HepG2 (cell line): ENCODE results near the gene KCNMA1. TPM values are rescaled to one million over a fixed set of nuclear protein-coding genes. Genes with fewer than 3 reads are reported as not detected.

ENCODE experiments used
- ATAC-seq: fragments of 200-7000 bp; cut with Tn5 transposase; 3 replicates; pipeline ENCODE4 v1.9.1; 2020; ENCODE audit warnings: mild to moderate bottlenecking, moderate library complexity
- BruUV-seq: library from RNA; stranded (reverse); fragments of 400-500 nt; replicated peaks from 2 replicates; lab custom pipeline; 2021; lab: Mats Ljungman, UMichigan
- CTCF ChIA-PET: fragments of 300-600 bp; formaldehyde crosslinking; extraction: SDS; loops from one replicate; lab custom pipeline; 2021; ENCODE audit warnings: low total read pairs, inconsistent platforms, low intra/inter-chr PET ratio; lab: Yijun Ruan, JAX
- POLR2A ChIA-PET: fragments of 350-600 bp; sonication (Branson Sonifier 250); formaldehyde crosslinking; loops from one replicate; lab custom pipeline; 2020; ENCODE audit warnings: antibody characterized with exemption, inconsistent platforms; lab: Yijun Ruan, JAX
- DNase-seq: peaks from one replicate; pipeline ENCODE4 v3.0.0-alpha.2; 2015; ENCODE audit warnings: low spot score
- FAIRE-seq: peaks from 3 replicates; lab custom pipeline; 2011; peaks lifted over from hg19 to GRCh38; lab: Jason Lieb, UNC
- H2AFZ ChIP-seq: one replicate; pipeline ENCODE4 v1.6.1; 2011; ENCODE audit warnings: low read length, inconsistent platforms
- H3K27ac ChIP-seq: fragments of 300-600 bp; 3 replicates; pipeline ENCODE4 v1.8.0; 2011; ENCODE audit warnings: mixed run types, mild to moderate bottlenecking, mixed read lengths, low read length, inconsistent platforms; ENCODE audit not compliant: insufficient read depth; ENCODE audit errors: extremely low read length
- H3K27me3 ChIP-seq, 2 experiments: fragments of 200-600 bp in 1 of 2; 2 replicates in 1 of 2; 3 replicates in 1 of 2; pipeline versions ENCODE4 v1.6.0 to v1.8.0; 2011; ENCODE audit warnings: low read length in 2 of 2, mild to moderate bottlenecking in 2 of 2, moderate library complexity in 2 of 2, inconsistent platforms in 1 of 2; ENCODE audit not compliant: insufficient read depth in 2 of 2, control insufficient read depth in 1 of 2
- H3K36me3 ChIP-seq, 2 experiments: fragments of 200-600 bp in 1 of 2; replicated peaks in 1 of 2; 2 replicates in 1 of 2; 3 replicates in 1 of 2; pipeline versions ENCODE4 v1.5.1 to v1.8.0; 2011; ENCODE audit warnings: low read length in 2 of 2, inconsistent platforms in 1 of 2; ENCODE audit not compliant: insufficient read depth in 2 of 2, control insufficient read depth in 1 of 2
- H3K4me1 ChIP-seq: 2 replicates; pipeline ENCODE4 v1.5.1; 2012; ENCODE audit warnings: low read length, inconsistent platforms; ENCODE audit not compliant: insufficient read depth
- H3K4me2 ChIP-seq: 2 replicates; pipeline ENCODE4 v1.6.0; 2011; ENCODE audit warnings: low read depth, low read length, inconsistent platforms
- H3K4me3 ChIP-seq, 3 experiments: fragments of 200-600 bp in 1 of 3; sonication (generic), shearing (Covaris generic) in 1 of 3; replicated peaks in 1 of 3; 2 replicates each; pipeline ENCODE4 v1.5.1; 2011 to 2016; ENCODE audit warnings: low read length in 3 of 3, inconsistent platforms in 2 of 3, low read depth in 2 of 3, mild to moderate bottlenecking in 2 of 3, control low read depth in 1 of 3, mixed read lengths in 1 of 3; ENCODE audit not compliant: insufficient read depth in 1 of 3
- H3K79me2 ChIP-seq: one replicate; pipeline ENCODE4 v1.6.1; 2011; ENCODE audit warnings: low read length, inconsistent platforms; ENCODE audit not compliant: insufficient read depth
- H3K9ac ChIP-seq: 2 replicates; pipeline ENCODE4 v1.6.0; 2011; ENCODE audit warnings: mild to moderate bottlenecking, low read depth, low read length, inconsistent platforms; ENCODE audit not compliant: insufficient read depth
- H3K9me3 ChIP-seq: 2 replicates; pipeline ENCODE4 v1.5.1; 2012; ENCODE audit warnings: mild to moderate bottlenecking, low read length
- H4K20me1 ChIP-seq: 2 replicates; pipeline ENCODE4 v1.6.0; 2011; ENCODE audit warnings: inconsistent platforms, mild to moderate bottlenecking, low read length, moderate library complexity; ENCODE audit not compliant: insufficient read depth
- CBX1 ChIP-seq: IDR thresholded peaks from one replicate; pipeline ENCODE4 v1.6.1; 2016; ENCODE audit warnings: antibody characterized with exemption, low read depth
- NR2C2 ChIP-seq: sonication (generic); formaldehyde crosslinking; IDR thresholded peaks from 2 replicates; pipeline ENCODE4 v1.4.0; 2020; ENCODE audit warnings: missing genetic modification reagents, mild to moderate bottlenecking, moderate library complexity, borderline replicate concordance
- PPARG ChIP-seq: conservative IDR thresholded peaks from 2 replicates; pipeline ENCODE4 v1.6.1; 2016; ENCODE audit warnings: missing biosample characterization, missing genetic modification reagents
- SMYD3 ChIP-seq: sonication (generic); formaldehyde crosslinking; IDR thresholded peaks from 2 replicates; pipeline ENCODE4 v1.8.1; 2023; ENCODE audit warnings: mild to moderate bottlenecking, missing genetic modification reagents
- WIZ ChIP-seq: sonication (generic); formaldehyde crosslinking; IDR thresholded peaks from 2 replicates; pipeline ENCODE4 v1.5.1; 2020; ENCODE audit warnings: mild to moderate bottlenecking, missing genetic modification reagents
- XBP1 ChIP-seq: sonication (generic); formaldehyde crosslinking; IDR thresholded peaks from 2 replicates; pipeline ENCODE4 v1.5.0; 2020; ENCODE audit warnings: missing genetic modification reagents
- ZFX ChIP-seq: sonication (generic); formaldehyde crosslinking; IDR thresholded peaks from 2 replicates; pipeline ENCODE4 v1.4.0; 2020; ENCODE audit warnings: mild to moderate bottlenecking, low read depth, missing genetic modification reagents, moderate library complexity
- ZNF138 ChIP-seq: sonication (generic); formaldehyde crosslinking; IDR thresholded peaks from 2 replicates; pipeline ENCODE4 v1.5.0; 2020; ENCODE audit warnings: mild to moderate bottlenecking, low read depth, missing genetic modification reagents
- ZNF768 ChIP-seq: sonication (generic); formaldehyde crosslinking; IDR thresholded peaks from 2 replicates; pipeline ENCODE4 v1.4.0; 2020; ENCODE audit warnings: missing genetic modification reagents
- WGBS: methylation state at CpG from one replicate; pipeline ENCODE4 v1.1.6; 2017; ENCODE audit warnings: low lambda C conversion rate; 5-methylcytosine and 5-hydroxymethylcytosine counted together
- in situ Hi-C: cut with HindIII; loops from 2 replicates; pipeline ENCODE4 v1.10.0; 2017; ENCODE audit warnings: low pct_unique_long_range_greater_than_20kb; ENCODE audit not compliant: extremely low pct_ligation_motif_present
- intact Hi-C: fragments of 100-400 bp; cut with micrococcal nuclease; formaldehyde crosslinking; loops from one replicate; pipeline ENCODE4 v1.10.0; 2022; ENCODE audit not compliant: unreplicated experiment
- polyA plus RNA-seq, 8 experiments: library from polyadenylated mRNA; depleted of rRNA in 3 of 8; stranded (reverse) in 7 of 8; unstranded in 1 of 8; fragments of >200 nt; fragmentation: Illumina TruSeq in 4 of 8; extraction: Trizol in 4 of 8; gene quantifications; 2 replicates each; pipeline versions ENCODE4 v1.2.1 to v1.2.3, GENCODE V29; 2011 to 2016; ENCODE audit warnings: low read depth in 4 of 8, missing spikeins in 1 of 8, mixed read lengths in 1 of 8; ENCODE audit not compliant: insufficient read depth in 1 of 8
- total RNA-seq, 5 experiments: library from RNA; depleted of rRNA; stranded (reverse); fragments of >200 nt; fragmentation: Illumina TruSeq; extraction: Trizol; gene quantifications; 2 replicates each; pipeline ENCODE4 v1.2.3, GENCODE V29; 2016; ENCODE audit warnings: low read depth in 1 of 5
- TF ChIP-seq, protein P1 (sequence below): sonication (generic); formaldehyde crosslinking; IDR thresholded peaks from 2 replicates; pipeline ENCODE4 v1.4.0; 2020; ENCODE audit warnings: missing genetic modification reagents, low read depth, mild to moderate bottlenecking, borderline replicate concordance
- TF ChIP-seq, protein P2 (sequence below): sonication (generic); formaldehyde crosslinking; IDR thresholded peaks from 2 replicates; pipeline ENCODE4 v1.4.0; 2020; ENCODE audit warnings: mild to moderate bottlenecking, missing genetic modification reagents

KCNMA1 gene
- total and polyA plus RNA-seq, 2 of the 13 experiments (the other 11 are each of a cell fraction or from before 2014, with no cell fraction given): 0.02 TPM; not detected in 1

DNA sequence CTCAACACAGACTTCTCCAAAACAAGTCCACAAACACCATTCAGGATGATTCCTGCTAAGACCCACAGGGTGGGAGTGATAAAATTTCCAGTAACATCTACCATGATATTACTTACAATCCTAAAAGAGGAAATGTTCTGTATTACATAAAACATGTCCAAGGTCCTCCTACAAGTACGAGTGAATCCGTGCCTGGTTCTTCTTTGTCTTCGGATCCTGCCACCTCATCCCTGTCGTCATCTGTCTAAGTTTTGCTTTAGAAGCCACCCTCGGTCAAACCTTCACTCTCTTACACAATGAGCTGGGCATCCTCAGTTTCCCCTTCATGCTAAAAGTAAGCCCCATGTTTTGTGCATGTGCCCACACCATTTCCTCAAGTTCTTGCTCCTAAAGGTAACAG, 279.0 kb downstream of the KCNMA1 start:
- intact Hi-C loops (no loop called here), in situ Hi-C loops (no loop called here)
- no peak for TF ChIP-seq ZFX (CRISPR knock-in tag)
- TF ChIP-seq XBP1: no peak
- TF ChIP-seq ZNF138 (CRISPR knock-in tag): no peak
- no peak for TF ChIP-seq WIZ (CRISPR knock-in tag)
- TF ChIP-seq, protein P1, sequence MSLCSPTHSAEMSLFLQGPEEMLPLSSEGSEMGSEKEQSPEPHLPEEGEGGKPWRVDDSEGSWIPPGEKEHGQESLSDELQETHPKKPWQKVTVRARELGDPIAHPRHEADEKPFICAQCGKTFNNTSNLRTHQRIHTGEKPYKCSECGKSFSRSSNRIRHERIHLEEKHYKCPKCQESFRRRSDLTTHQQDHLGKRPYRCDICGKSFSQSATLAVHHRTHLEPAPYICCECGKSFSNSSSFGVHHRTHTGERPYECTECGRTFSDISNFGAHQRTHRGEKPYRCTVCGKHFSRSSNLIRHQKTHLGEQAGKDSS (CRISPR knock-in tag): no peak
- Histone ChIP-seq H3K4me1 (no peaks in the 10 kb centered on the region), H3K79me2 (no peaks in the 10 kb centered on the region), H4K20me1 (no peaks in the 10 kb centered on the region), H3K4me3 (no peak overlapping the region), H3K4me2 (no peak overlapping the region), H3K9ac (no peak overlapping the region), H2AFZ (no peak overlapping the region), H3K9me3 (no peaks in the 10 kb centered on the region), H3K27ac (no peak overlapping the region), H3K36me3 (no peaks in the 10 kb centered on the region), H3K27me3 (peaks cover 0 to 4% of the 10 kb centered on the region in 2 experiments; a peak in 1 of 5 replicates)
- no TSS peak for BruUV-seq
- DNase-seq (no peak), FAIRE-seq (no peak), ATAC-seq (no peak)
- 12% methylated on average over 5 of the region's 5 CpGs for WGBS
- POLR2A ChIA-PET: no interaction called here
- CTCF ChIA-PET: no interaction called here

DNA sequence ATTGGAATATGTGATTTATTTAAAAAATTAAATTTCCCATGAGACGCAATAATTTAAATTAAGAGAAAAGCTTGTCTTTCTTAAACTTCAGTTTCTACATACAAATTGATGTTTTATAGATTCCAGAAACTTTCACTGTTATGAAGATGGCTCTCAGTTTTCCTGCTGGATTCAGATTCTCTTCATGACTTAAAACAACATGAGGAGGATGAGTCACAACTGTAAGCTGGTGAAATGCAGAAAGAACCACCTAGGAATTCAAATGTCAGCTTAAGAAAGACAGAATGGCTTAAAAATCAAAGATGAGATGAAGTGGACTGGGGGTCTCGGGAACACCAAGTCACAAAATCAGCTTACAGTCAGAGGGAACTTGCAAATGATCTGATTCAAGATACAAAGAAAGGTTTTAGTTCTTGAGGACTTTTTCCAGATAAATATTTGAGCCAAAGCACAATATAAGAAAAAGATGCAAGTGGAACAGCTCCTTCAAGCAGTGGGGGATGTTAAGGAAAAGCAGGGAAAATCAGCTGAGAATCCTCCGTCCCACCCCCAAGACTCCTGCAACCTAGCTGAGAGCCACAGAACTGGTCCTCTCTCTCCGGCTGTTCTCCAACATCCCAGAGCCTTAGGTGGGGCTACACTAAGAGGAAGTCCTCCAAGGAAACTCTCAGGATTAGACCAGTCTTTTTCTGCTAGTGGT, 279.8 kb downstream of the KCNMA1 start:
- H3K4me1 ChIP-seq: no peaks in the 10 kb centered on the region
- H3K9me3 ChIP-seq: no peaks in the 10 kb centered on the region
- no peak overlapping the region for H3K4me3 ChIP-seq
- WGBS: 1% methylated on average over 3 of the region's 4 CpGs
- in situ Hi-C loops (no loop called here), intact Hi-C loops (no loop called here)
- POLR2A ChIA-PET: no interaction called here
- FAIRE-seq: no peak
- TF ChIP-seq, protein P2, sequence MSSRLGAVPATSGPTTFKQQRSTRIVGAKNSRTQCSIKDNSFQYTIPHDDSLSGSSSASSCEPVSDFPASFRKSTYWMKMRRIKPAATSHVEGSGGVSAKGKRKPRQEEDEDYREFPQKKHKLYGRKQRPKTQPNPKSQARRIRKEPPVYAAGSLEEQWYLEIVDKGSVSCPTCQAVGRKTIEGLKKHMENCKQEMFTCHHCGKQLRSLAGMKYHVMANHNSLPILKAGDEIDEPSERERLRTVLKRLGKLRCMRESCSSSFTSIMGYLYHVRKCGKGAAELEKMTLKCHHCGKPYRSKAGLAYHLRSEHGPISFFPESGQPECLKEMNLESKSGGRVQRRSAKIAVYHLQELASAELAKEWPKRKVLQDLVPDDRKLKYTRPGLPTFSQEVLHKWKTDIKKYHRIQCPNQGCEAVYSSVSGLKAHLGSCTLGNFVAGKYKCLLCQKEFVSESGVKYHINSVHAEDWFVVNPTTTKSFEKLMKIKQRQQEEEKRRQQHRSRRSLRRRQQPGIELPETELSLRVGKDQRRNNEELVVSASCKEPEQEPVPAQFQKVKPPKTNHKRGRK (CRISPR knock-in tag): no peak
- TF ChIP-seq NR2C2 (CRISPR knock-in tag): no peak
- TF ChIP-seq CBX1: no peak
- no peak for TF ChIP-seq ZNF768
- no peak for TF ChIP-seq SMYD3 (CRISPR knock-in tag)
- TF ChIP-seq PPARG (CRISPR knock-in tag): no peak
- peaks cover 0 to 4% of the 10 kb centered on the region in 2 experiments; a peak in 1 of 5 replicates for H3K27me3 ChIP-seq
- H3K27ac ChIP-seq: no peak overlapping the region
- no peaks in the 10 kb centered on the region for H3K79me2 ChIP-seq
- no peak overlapping the region for H3K9ac ChIP-seq
- H3K4me2 ChIP-seq: no peak overlapping the region
- DNase-seq: no peak
- ATAC-seq: no peak
- CTCF ChIA-PET: no interaction called here
- H2AFZ ChIP-seq: no peak overlapping the region
- no peaks in the 10 kb centered on the region for H4K20me1 ChIP-seq
- no peaks in the 10 kb centered on the region for H3K36me3 ChIP-seq
- BruUV-seq: no TSS peak
